Stimulated activated CD4-positive, alpha-beta T cell treated with anti-CD3 and anti-CD28 coated beads, Interleukin-4, amount 100 ng/mL, for 1 hour (primary cell): ENCODE data around the gene DPF3.
"Not testable (repeated sequence)": the region's sequence is repeated elsewhere in the genome, so short reads cannot be mapped to it uniquely, and the experiment has no call there.

Experiments used
- DNase-seq: peaks from one replicate; pipeline ENCODE4 v3.0.0-alpha.2; 2020

DPF3 gene

GRCh38 chr14:72878746-72879145, 15.2 kb downstream of the DPF3 start:
- DNase-seq = no peak

GRCh38 chr14:72876710-72877063, 17.2 kb downstream of the DPF3 start:
- no peak for DNase-seq

- DNase-seq = no peak
Observed at GRCh38 chr14:72876005-72876709, 17.7 kb downstream of the DPF3 start.

- not testable (repeated sequence) for DNase-seq
Observed at GRCh38 chr14:72870878-72871277, 23.0 kb downstream of the DPF3 start.

GRCh38 chr14:72869407-72870329, 24.2 kb downstream of the DPF3 start:
- DNase-seq = no peak

GRCh38 chr14:72868500-72868899, 25.4 kb downstream of the DPF3 start:
- no peak for DNase-seq

- no peak for DNase-seq
Observed at GRCh38 chr14:72864712-72865365, 29.1 kb downstream of the DPF3 start.

GRCh38 chr14:72863216-72864006, 30.5 kb downstream of the DPF3 start:
- no peak for DNase-seq

GRCh38 chr14:72856530-72857266, 37.2 kb downstream of the DPF3 start:
- no peak for DNase-seq

- DNase-seq = no peak
Observed at GRCh38 chr14:72855913-72856312, 38.0 kb downstream of the DPF3 start.

GRCh38 chr14:72852194-72852593, 41.7 kb downstream of the DPF3 start:
- no peak for DNase-seq

GRCh38 chr14:72851635-72852034, 42.3 kb downstream of the DPF3 start:
- DNase-seq = no peak

GRCh38 chr14:72850360-72850759, 43.5 kb downstream of the DPF3 start:
- DNase-seq = no peak

- DNase-seq = no peak
Observed at GRCh38 chr14:72849222-72849621, 44.7 kb downstream of the DPF3 start.

- DNase-seq = no peak
Observed at GRCh38 chr14:72847721-72848120, 46.2 kb downstream of the DPF3 start.

- DNase-seq = no peak
Observed at GRCh38 chr14:72845683-72846082, 48.2 kb downstream of the DPF3 start.

GRCh38 chr14:72845196-72845595, 48.7 kb downstream of the DPF3 start:
- no peak for DNase-seq

- no peak for DNase-seq
Observed at GRCh38 chr14:72844524-72844923, 49.4 kb downstream of the DPF3 start.

GRCh38 chr14:72839753-72840607, 53.9 kb downstream of the DPF3 start:
- no peak for DNase-seq

- no peak for DNase-seq
Observed at GRCh38 chr14:72839351-72839750, 54.5 kb downstream of the DPF3 start.

GRCh38 chr14:72836085-72836484, 57.8 kb downstream of the DPF3 start:
- DNase-seq = no peak
